IMR-90 (cell line): ENCODE results near the gene VAC14. TPM values are rescaled to one million over a fixed set of nuclear protein-coding genes. Genes with fewer than 3 reads are reported as not detected.

ENCODE experiments used
- ATAC-seq: fragments of 200-7000 bp; cut with Tn5 transposase; 2 replicates; pipeline ENCODE4 v1.9.1; 2020; ENCODE audit warnings: low read depth, mild to moderate bottlenecking, moderate library complexity
- BruUV-seq: library from RNA; stranded (reverse); fragments of 400-500 nt; replicated peaks from 2 replicates; lab custom pipeline; 2021; lab: Mats Ljungman, UMichigan
- CTCF ChIA-PET: fragments of 300-600 bp; formaldehyde crosslinking; extraction: SDS; loops from one replicate; lab custom pipeline; 2021; ENCODE audit warnings: antibody characterized with exemption; lab: Yijun Ruan, JAX
- POLR2A ChIA-PET: fragments of 300-600 bp; sonication (Branson Sonifier 250); formaldehyde crosslinking; loops from one replicate; lab custom pipeline; 2022; ENCODE audit warnings: antibody characterized with exemption; ENCODE audit not compliant: unreplicated experiment; lab: Charles Lee
- DNase-seq: peaks from one replicate; pipeline ENCODE4 v3.0.0; 2013
- H2AFZ ChIP-seq: replicated peaks from 2 replicates; pipeline ENCODE3; 2013; ENCODE audit warnings: low read length, mild to moderate bottlenecking; ENCODE audit not compliant: poor library complexity
- H2AK5ac ChIP-seq: 2 replicates; pipeline ENCODE4 v1.6.1; 2013; ENCODE audit warnings: low read depth, low read length, inconsistent platforms
- H2AK9ac ChIP-seq: replicated peaks from 2 replicates; pipeline ENCODE3; 2013; ENCODE audit warnings: mild to moderate bottlenecking, low read depth, low read length, moderate library complexity; ENCODE audit not compliant: poor library complexity
- H2BK120ac ChIP-seq: 2 replicates; pipeline ENCODE4 v1.6.1; 2013; ENCODE audit warnings: low read depth, low read length, inconsistent platforms
- H2BK15ac ChIP-seq: 3 replicates; pipeline ENCODE4 v1.6.1; 2013; ENCODE audit warnings: low read depth, low read length, inconsistent platforms
- H2BK20ac ChIP-seq: 2 replicates; pipeline ENCODE4 v1.6.1; 2013; ENCODE audit warnings: low read depth, mild to moderate bottlenecking, inconsistent platforms, low read length, moderate library complexity
- H2BK5ac ChIP-seq: 2 replicates; pipeline ENCODE4 v1.6.1; 2013; ENCODE audit warnings: mild to moderate bottlenecking, low read depth, low read length, inconsistent platforms; ENCODE audit not compliant: poor library complexity, severe bottlenecking
- H3K14ac ChIP-seq: replicated peaks from 2 replicates; pipeline ENCODE4 v1.6.1; 2013; ENCODE audit warnings: low read depth, low read length, inconsistent platforms
- H3K18ac ChIP-seq: 2 replicates; pipeline ENCODE4 v1.6.1; 2013; ENCODE audit warnings: low read depth, low read length, control low read depth
- H3K23ac ChIP-seq: 2 replicates; pipeline ENCODE4 v1.6.1; 2013; ENCODE audit warnings: low read depth, low read length, inconsistent platforms
- H3K27ac ChIP-seq: 2 replicates; pipeline ENCODE4 v1.5.1; 2013; ENCODE audit warnings: mild to moderate bottlenecking, control low read depth, low read length; ENCODE audit not compliant: insufficient read depth
- H3K27me3 ChIP-seq: 2 replicates; pipeline ENCODE4 v1.6.1; 2013; ENCODE audit warnings: low read length; ENCODE audit not compliant: control insufficient read depth, insufficient read depth
- H3K36me3 ChIP-seq: 2 replicates; pipeline ENCODE4 v1.6.1; 2013; ENCODE audit warnings: low read length, mixed read lengths; ENCODE audit not compliant: control insufficient read depth, insufficient read depth
- H3K4ac ChIP-seq: 2 replicates; pipeline ENCODE4 v1.6.1; 2013; ENCODE audit warnings: low read depth, low read length, inconsistent platforms
- H3K4me1 ChIP-seq: 2 replicates; pipeline ENCODE4 v1.6.1; 2013; ENCODE audit warnings: low read length, mixed read lengths; ENCODE audit not compliant: control insufficient read depth, insufficient read depth
- H3K4me2 ChIP-seq: 2 replicates; pipeline ENCODE4 v1.6.1; 2013; ENCODE audit warnings: low read depth, mild to moderate bottlenecking, control low read depth, low read length, moderate library complexity
- H3K4me3 ChIP-seq: 2 replicates; pipeline ENCODE4 v1.5.1; 2013; ENCODE audit warnings: low read depth, mild to moderate bottlenecking, control low read depth, low read length, moderate library complexity; ENCODE audit not compliant: insufficient read depth
- H3K56ac ChIP-seq: 2 replicates; pipeline ENCODE4 v1.6.1; 2013; ENCODE audit warnings: low read length, inconsistent platforms; ENCODE audit not compliant: insufficient read depth; ENCODE audit errors: extremely low read depth
- H3K79me1 ChIP-seq, 2 experiments: 2 replicates each; pipeline ENCODE4 v1.6.1; 2013; ENCODE audit warnings: low read length in 2 of 2, inconsistent platforms in 1 of 2, low read depth in 1 of 2
- H3K9ac ChIP-seq: 2 replicates; pipeline ENCODE4 v1.6.1; 2013; ENCODE audit warnings: low read depth, low read length, control low read depth
- H3K9me1 ChIP-seq: 2 replicates; pipeline ENCODE4 v1.6.1; 2013; ENCODE audit warnings: low read length, inconsistent platforms; ENCODE audit not compliant: insufficient read depth
- H3K9me3 ChIP-seq: 2 replicates; pipeline ENCODE4 v1.6.1; 2013; ENCODE audit warnings: low read length; ENCODE audit not compliant: control insufficient read depth, insufficient read depth
- H4K20me1 ChIP-seq: 2 replicates; pipeline ENCODE4 v1.6.1; 2013; ENCODE audit warnings: low read length, inconsistent platforms; ENCODE audit not compliant: insufficient read depth
- H4K5ac ChIP-seq: 2 replicates; pipeline ENCODE4 v1.6.1; 2013; ENCODE audit warnings: mild to moderate bottlenecking, low read depth, low read length, control low read depth
- H4K8ac ChIP-seq, 2 experiments: 2 replicates each; pipeline ENCODE4 v1.6.1; 2013; ENCODE audit warnings: low read depth in 2 of 2, low read length in 2 of 2, control low read depth in 1 of 2, inconsistent platforms in 1 of 2
- H4K91ac ChIP-seq: 2 replicates; pipeline ENCODE4 v1.6.1; 2013; ENCODE audit warnings: low read depth, low read length, inconsistent platforms; ENCODE audit not compliant: insufficient read depth
- CTCF ChIP-seq: conservative IDR thresholded peaks from 2 replicates; pipeline ENCODE4 v1.5.1; 2012; ENCODE audit warnings: mild to moderate bottlenecking, low read depth, low read length, improper control_type of control experiment
- MAZ ChIP-seq: IDR thresholded peaks from 2 replicates; pipeline ENCODE4 v1.6.1; 2012; ENCODE audit warnings: low read depth, mild to moderate bottlenecking, low read length, improper control_type of control experiment, moderate library complexity, borderline replicate concordance
- RAD21 ChIP-seq: IDR thresholded peaks from 2 replicates; pipeline ENCODE4 v1.6.1; 2012; ENCODE audit warnings: low read length, improper control_type of control experiment
- RFX5 ChIP-seq: IDR thresholded peaks from 2 replicates; pipeline ENCODE4 v1.8.0; 2012; ENCODE audit warnings: low read depth, mild to moderate bottlenecking, low read length, moderate library complexity
- SMC3 ChIP-seq: fragments of 150-350 bp; IDR thresholded peaks from 2 replicates; pipeline ENCODE4 v1.6.1; 2016; ENCODE audit warnings: low read depth, mild to moderate bottlenecking, antibody characterized with exemption, low read length, moderate library complexity
- WGBS, 2 experiments: methylation state at CpG; one replicate each; pipeline versions ENCODE4 v1.1.5 to v1.1.7; 2013; ENCODE audit warnings: missing lambda C conversion rate in 2 of 2; ENCODE audit not compliant: insufficient read length in 1 of 2; ENCODE audit errors: extremely low coverage in 2 of 2; 5-methylcytosine and 5-hydroxymethylcytosine counted together
- dilution Hi-C: fragments of 300-500 bp; cut with HindIII; formaldehyde crosslinking; loops from one replicate; pipeline ENCODE4 v1.14.3; 2018; ENCODE audit warnings: low sequenced_read_pairs; ENCODE audit not compliant: unreplicated experiment
- in situ Hi-C: fragments of 300-500 bp; cut with MboI; formaldehyde crosslinking; loops from 3 replicates; pipeline ENCODE4 v1.14.3; 2019; ENCODE audit warnings: low sequenced_read_pairs, inconsistent platforms, mixed read lengths
- intact Hi-C: fragments of 100-400 bp; cut with micrococcal nuclease; formaldehyde crosslinking; loops from 2 replicates; pipeline ENCODE4 v1.10.0; 2022
- polyA plus RNA-seq, 3 experiments: library from polyadenylated mRNA; depleted of rRNA; stranded (reverse); fragments of >200 nt; gene quantifications; 2 replicates each; pipeline ENCODE4 v1.2.3, GENCODE V29; 2012; ENCODE audit warnings: low replicate concordance in 1 of 3
- total RNA-seq: library from RNA; depleted of rRNA; stranded (reverse); fragments of >200 nt; gene quantifications from 2 replicates; pipeline ENCODE4 v1.2.3, GENCODE V29; 2012

VAC14 gene
- total and polyA plus RNA-seq, 2 of the 4 experiments (the other 2 are of a cell fraction) = 21.1 to 40.2 TPM

GRCh38 chr16:70770626-70771552 is 30.1 kb downstream of the VAC14 start:
- intact Hi-C loops = loop anchor here (1.0 to 10.0 kb wide), 6 partner anchors 32 to 584 kb away; partner anchors contain the start of gene CALB2
- peak; percentile 54 for DNase-seq

More at GRCh38 chr16:70770626-70771552, 30.1 kb downstream of the VAC14 start:
- Histone ChIP-seq H2BK120ac (peak overlapping the region; percentile 73; the same call in 1 of the 2 replicates), H3K36me3 (peaks cover 24% of the 10 kb centered on the region), H3K27me3 (no peaks in the 10 kb centered on the region), H2BK20ac (peak overlapping the region; percentile 70), H4K5ac (no peak overlapping the region), H3K18ac (no peak overlapping the region), H3K27ac (no peak overlapping the region), H3K4me1 (peaks cover 7% of the 10 kb centered on the region), H3K56ac (no peak overlapping the region), H3K9me1 (peaks cover 7% of the 10 kb centered on the region), H2AFZ (peak overlapping the region; percentile 71), H3K4ac (peak overlapping the region; percentile 73), H3K4me3 (no peak overlapping the region), H3K23ac (peak overlapping the region; percentile 76; the same call in 1 of the 2 replicates), H4K8ac (peak overlapping the region; percentile 1 to 54; a peak in 1 of 4 replicates), H2AK9ac (peak overlapping the region; percentile 48), H4K91ac (peak overlapping the region; percentile 38), H3K9me3 (no peaks in the 10 kb centered on the region), H3K9ac (no peak overlapping the region), H3K14ac (peak overlapping the region; percentile 46), H2BK5ac (no peak overlapping the region), H3K4me2 (no peak overlapping the region), H2BK15ac (peak overlapping the region; percentile 43; the same call in 1 of the 3 replicates), H3K79me1 (peaks cover 0 to 20% of the 10 kb centered on the region in 2 experiments; a peak in 2 of 4 replicates), H2AK5ac (peak overlapping the region; percentile 72), H4K20me1 (no peaks in the 10 kb centered on the region; the same call in 1 of the 2 replicates)
- dilution Hi-C loops = no loop called here
- ChIA-PET CTCF (interaction anchor here (0.5 to 2.0 kb wide), 22 partner anchors 8 to 116 kb away, joined by 3 to 12 read pairs (median 3); no protein-coding TSS in a partner anchor), POLR2A (no interaction called here)
- 77% methylated on average over 6 of the region's 15 CpGs; no CpG with 5 or more reads in 1 of the 2 experiments for WGBS, 2 experiments
- no TSS peak for BruUV-seq
- peak; percentile 94 for ATAC-seq
- TF ChIP-seq RFX5 (no peak), SMC3 (peak; percentile 89), RAD21 (peak; percentile 98), MAZ (peak; percentile 42; the same call in 1 of the 2 replicates), CTCF (peak; percentile 93)
- in situ Hi-C loops = loop anchor here (10.0 kb wide), 1 partner anchor 236 kb away; no protein-coding TSS in a partner anchor
